A549 (cell line): ENCODE data around the gene GOT1. TPM values are rescaled to one million over a fixed set of nuclear protein-coding genes. Genes with fewer than 3 reads are reported as not detected.

Source experiments
- ATAC-seq, 2 experiments: fragments of 200-7000 bp in 1 of 2; fragments of >200 bp in 1 of 2; cut with Nextera tagmentation in 1 of 2; cut with Tn5 transposase in 1 of 2; 3 replicates each; pipeline versions ENCODE4 v1.8.0 to v1.9.1; 2018 to 2020; ENCODE audit warnings: mild to moderate bottlenecking in 1 of 2, moderate library complexity in 1 of 2
- CTCF ChIA-PET: fragments of 300-600 bp; sonication (Branson Sonifier 250); formaldehyde crosslinking; extraction: SDS; loops from one replicate; lab custom pipeline; 2021; ENCODE audit warnings: antibody characterized with exemption, inconsistent platforms; lab: Yijun Ruan, JAX
- POLR2A ChIA-PET: fragments of 350-600 bp; formaldehyde crosslinking; extraction: SDS; loops from one replicate; lab custom pipeline; 2021; ENCODE audit warnings: antibody characterized with exemption, inconsistent platforms; lab: Yijun Ruan, JAX
- DNase-seq, 2 experiments: peaks; one replicate each; pipeline versions ENCODE4 v3.0.0 to v3.0.0-alpha.2; 2011 to 2016; ENCODE audit warnings: low read depth in 1 of 2, low spot score in 1 of 2
- FAIRE-seq: peaks from 2 replicates; lab custom pipeline; 2011; peaks lifted over from hg19 to GRCh38; lab: Jason Lieb, UNC
- H3K27ac ChIP-seq, 2 experiments: fragments of >200 bp; sonication (Bioruptor Twin); formaldehyde crosslinking; 3 replicates each; pipeline ENCODE4 v1.5.1; 2016 to 2017
- H3K4me1 ChIP-seq: fragments of >200 bp; sonication (Bioruptor Twin); formaldehyde crosslinking; 3 replicates; pipeline ENCODE4 v1.6.1; 2016
- H3K4me2 ChIP-seq: fragments of >200 bp; sonication (Bioruptor Twin); formaldehyde crosslinking; 3 replicates; pipeline ENCODE4 v1.6.1; 2016
- H3K4me3 ChIP-seq: fragments of >200 bp; sonication (Bioruptor Twin); formaldehyde crosslinking; 3 replicates; pipeline ENCODE4 v1.5.1; 2016
- H3K9me3 ChIP-seq: fragments of >200 bp; sonication (Bioruptor Twin); formaldehyde crosslinking; 3 replicates; pipeline ENCODE4 v1.6.1; 2016
- BHLHE40 ChIP-seq: IDR thresholded peaks from 2 replicates; pipeline ENCODE4 v1.6.1; 2012; ENCODE audit warnings: low read depth, low read length, inconsistent platforms
- CBX8 ChIP-seq: fragments of 200-600 bp; sonication (generic); IDR thresholded peaks from 2 replicates; pipeline ENCODE4 v1.6.1; 2016
- CHD2 ChIP-seq: fragments of 150-350 bp; IDR thresholded peaks from 2 replicates; pipeline ENCODE4 v1.6.1; 2014; ENCODE audit warnings: low read length; ENCODE audit not compliant: partially characterized antibody
- ESRRA ChIP-seq: fragments of 150-350 bp; IDR thresholded peaks from 2 replicates; pipeline ENCODE4 v1.6.1; 2014; ENCODE audit warnings: mild to moderate bottlenecking, low read length, borderline replicate concordance
- FOSB ChIP-seq: fragments of 250-450 bp; sonication (Bioruptor Pico); IDR thresholded peaks from 2 replicates; pipeline ENCODE4 v1.5.0; 2020; ENCODE audit warnings: mild to moderate bottlenecking, moderate library complexity
- FOSL2 ChIP-seq, 2 experiments: fragments of 450-650 bp in 1 of 2; fragments of >200 bp in 1 of 2; sonication (Bioruptor Twin) in 1 of 2; formaldehyde crosslinking; IDR thresholded peaks; 2 replicates each; pipeline versions ENCODE4 v1.5.0 to v1.6.1; 2016 to 2020; ENCODE audit warnings: mild to moderate bottlenecking in 1 of 2, moderate library complexity in 1 of 2
- FOXS1 ChIP-seq: fragments of 250-450 bp; sonication (Bioruptor Pico); IDR thresholded peaks from 2 replicates; pipeline ENCODE4 v1.5.0; 2020; ENCODE audit warnings: mild to moderate bottlenecking, moderate library complexity
- GATA3 ChIP-seq: IDR thresholded peaks from 2 replicates; pipeline ENCODE4 v1.6.1; 2012; ENCODE audit warnings: borderline replicate concordance
- HOXA7 ChIP-seq: fragments of 250-450 bp; sonication (Bioruptor Pico); IDR thresholded peaks from 2 replicates; pipeline ENCODE4 v1.5.0; 2020; ENCODE audit warnings: mild to moderate bottlenecking, moderate library complexity
- HOXB13 ChIP-seq: fragments of 250-450 bp; sonication (Bioruptor Pico); IDR thresholded peaks from 2 replicates; pipeline ENCODE4 v1.5.0; 2020; ENCODE audit warnings: low read depth, mild to moderate bottlenecking, moderate library complexity
- JUNB ChIP-seq: fragments of >200 bp; sonication (Bioruptor Twin); formaldehyde crosslinking; IDR thresholded peaks from 2 replicates; pipeline ENCODE4 v1.6.1; 2016
- MAFK ChIP-seq: fragments of 450-650 bp; IDR thresholded peaks from 2 replicates; pipeline ENCODE4 v1.6.1; 2014; ENCODE audit not compliant: partially characterized antibody
- NPAS2 ChIP-seq: fragments of 250-450 bp; sonication (Bioruptor Pico); IDR thresholded peaks from 2 replicates; pipeline ENCODE4 v1.8.0; 2022; ENCODE audit warnings: mild to moderate bottlenecking, moderate library complexity, borderline replicate concordance
- NR3C1 ChIP-seq: fragments of >200 bp; sonication (Bioruptor Twin); formaldehyde crosslinking; IDR thresholded peaks from 3 replicates; pipeline ENCODE4 v1.6.1; 2017
- POLR2AphosphoS2 ChIP-seq: conservative IDR thresholded peaks from 2 replicates; pipeline ENCODE4 v1.6.1; 2012; ENCODE audit warnings: low read length, improper control_type of control experiment, inconsistent platforms
- RAD21 ChIP-seq, 2 experiments: fragments of >200 bp in 1 of 2; sonication (Bioruptor Twin) in 1 of 2; formaldehyde crosslinking in 1 of 2; IDR thresholded peaks in 1 of 2; conservative IDR thresholded peaks in 1 of 2; 2 replicates in 1 of 2; 3 replicates in 1 of 2; pipeline ENCODE4 v1.6.1; 2012 to 2018; ENCODE audit warnings: inconsistent platforms in 1 of 2
- ZC3H11A ChIP-seq: fragments of 450-650 bp; IDR thresholded peaks from 2 replicates; pipeline ENCODE4 v1.6.1; 2014; ENCODE audit warnings: antibody characterized with exemption, mild to moderate bottlenecking
- ZNF302 ChIP-seq: fragments of 250-450 bp; sonication (Bioruptor Pico); IDR thresholded peaks from 2 replicates; pipeline ENCODE4 v1.9.0; 2021; ENCODE audit warnings: inconsistent platforms, mild to moderate bottlenecking, moderate library complexity
- WGBS: methylation state at CpG from one replicate; pipeline ENCODE4 v1.1.6; 2017; ENCODE audit errors: missing lambda C conversion rate; 5-methylcytosine and 5-hydroxymethylcytosine counted together
- polyA plus RNA-seq, 4 experiments: library from polyadenylated mRNA; depleted of rRNA in 3 of 4; stranded (reverse); fragments of >200 nt; fragmentation: RNase III in 1 of 4; extraction: RNeasy Plus Mini Kit Qiagen cat#74134 plus additional on column Dnase treatment in 1 of 4; gene quantifications; 2 replicates in 3 of 4; 3 replicates in 1 of 4; pipeline ENCODE4 v1.2.3, GENCODE V29; 2011 to 2017
- TF ChIP-seq, protein P1 (sequence below): fragments of >200 bp; sonication (Bioruptor Twin); formaldehyde crosslinking; IDR thresholded peaks from 2 replicates; pipeline ENCODE4 v1.6.1; 2016
- TF ChIP-seq, protein P2 (sequence below): fragments of 200-600 bp; sonication (generic); IDR thresholded peaks from 2 replicates; pipeline ENCODE4 v1.6.1; 2016; ENCODE audit warnings: antibody characterized with exemption, mild to moderate bottlenecking, moderate library complexity
- TF ChIP-seq, protein P3 (sequence below): IDR thresholded peaks from 2 replicates; pipeline ENCODE4 v1.6.1; 2012
- TF ChIP-seq, protein P4 (sequence below): fragments of >200 bp; sonication (Bioruptor Twin); formaldehyde crosslinking; IDR thresholded peaks from 3 replicates; pipeline ENCODE4 v1.5.1; 2016
- TF ChIP-seq, protein P5 (sequence below): fragments of 150-350 bp; IDR thresholded peaks from 2 replicates; pipeline ENCODE4 v1.6.1; 2014; ENCODE audit warnings: low read depth, mild to moderate bottlenecking, low read length

GOT1 gene
- polyA plus RNA-seq, 2 of the 4 experiments (the other 2 are of a cell fraction) = 31.1 to 34.9 TPM

DNA sequence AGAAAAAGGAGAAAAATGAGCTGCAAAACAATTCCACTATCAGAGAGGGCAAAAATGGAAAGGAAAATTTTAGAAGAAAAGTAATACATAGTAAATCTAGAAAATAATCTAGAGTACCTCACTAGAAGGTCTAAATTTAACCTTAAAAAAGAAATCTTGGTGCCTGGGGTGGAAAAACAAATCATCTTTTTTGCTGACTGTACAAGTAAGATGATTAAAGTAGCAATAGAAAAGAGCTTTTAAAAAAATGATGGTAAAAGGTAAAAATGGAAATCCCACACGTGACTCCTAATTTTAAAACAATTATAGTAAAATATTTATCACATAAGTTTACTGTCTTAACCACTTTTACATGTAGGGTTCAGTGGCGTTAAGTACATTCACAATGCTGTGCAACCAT lies 28.8 kb upstream of the GOT1 start:
- Histone ChIP-seq H3K9me3 (no peaks in the 10 kb centered on the region), H3K4me2 (no peak overlapping the region), H3K4me1 (no peaks in the 10 kb centered on the region), H3K4me3 (no peak overlapping the region), H3K27ac (no peak overlapping the region)
- ChIA-PET CTCF (interaction anchor here (0.6 to 3.2 kb wide), 3 partner anchors 23 to 1150 kb away, joined by 3 to 11 read pairs (median 3); no protein-coding TSS in a partner anchor), POLR2A (no interaction called here)
- no peak for TF ChIP-seq POLR2AphosphoS2
- TF ChIP-seq MAFK = peak; percentile 51
- no peak for TF ChIP-seq ZNF302 (CRISPR knock-in tag)
- TF ChIP-seq CBX8 = no peak
- TF ChIP-seq HOXB13 (CRISPR knock-in tag) = no peak
- TF ChIP-seq, protein P1, sequence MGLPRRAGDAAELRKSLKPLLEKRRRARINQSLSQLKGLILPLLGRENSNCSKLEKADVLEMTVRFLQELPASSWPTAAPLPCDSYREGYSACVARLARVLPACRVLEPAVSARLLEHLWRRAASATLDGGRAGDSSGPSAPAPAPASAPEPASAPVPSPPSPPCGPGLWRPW = no peak
- TF ChIP-seq HOXA7 = no peak
- 26% methylated on average over 2 of the region's 2 CpGs for WGBS
- no peak for DNase-seq
- FAIRE-seq = no peak
- ATAC-seq = no peak

DNA sequence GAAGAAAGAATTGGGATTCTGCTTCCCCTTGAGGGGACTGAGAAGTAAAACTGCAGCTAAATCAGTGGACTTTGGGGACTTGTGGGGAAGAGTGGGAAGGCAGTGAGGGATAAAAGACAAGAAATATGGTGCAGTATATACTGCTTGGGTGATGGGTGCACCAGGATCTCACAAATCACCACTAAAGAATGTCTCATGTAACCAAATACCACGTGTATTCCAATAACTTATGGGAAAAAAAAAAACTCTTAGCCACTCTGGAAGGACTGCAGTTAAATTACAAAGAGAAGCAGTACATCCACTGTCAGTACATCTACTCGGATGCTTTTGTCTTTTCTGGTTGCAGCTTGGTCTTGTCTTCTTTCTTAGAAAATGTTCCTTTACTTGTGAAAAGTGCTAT lies 27.4 kb upstream of the GOT1 start:
- Histone ChIP-seq H3K4me3 (no peak overlapping the region), H3K4me1 (no peaks in the 10 kb centered on the region), H3K27ac (no peak overlapping the region), H3K4me2 (no peak overlapping the region), H3K9me3 (no peaks in the 10 kb centered on the region)
- TF ChIP-seq FOSB (CRISPR knock-in tag) (no peak), POLR2AphosphoS2 (no peak), JUNB (no peak), NPAS2 (CRISPR knock-in tag) (no peak), CBX8 (no peak)
- FAIRE-seq (no peak), ATAC-seq (peak in 1 of 2 experiments; percentile 21; a peak in 1 of 6 replicates), DNase-seq (no peak)
- ChIA-PET POLR2A (no interaction called here), CTCF (interaction anchor here (1.1 to 3.2 kb wide), 2 partner anchors 17 to 22 kb away, joined by 3 to 11 read pairs; no protein-coding TSS in a partner anchor)
- 23% methylated on average over 2 of the region's 2 CpGs for WGBS

DNA sequence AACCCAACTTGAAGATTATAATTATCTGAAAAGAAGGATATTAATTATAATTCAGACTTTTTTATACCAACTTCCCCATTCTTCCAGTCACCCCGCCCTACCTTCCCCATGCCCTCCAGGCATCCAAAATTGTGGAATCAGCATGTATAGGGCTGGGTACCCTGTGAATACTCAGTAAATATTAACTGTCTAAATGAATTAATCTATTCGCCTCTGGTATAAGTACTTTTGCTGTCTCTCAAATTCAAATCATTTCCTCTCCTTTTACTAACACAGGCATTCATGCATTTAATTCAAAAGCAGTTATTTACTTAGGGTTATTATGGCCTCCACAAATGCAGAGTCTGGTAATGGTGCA lies 26.5 kb upstream of the GOT1 start:
- POLR2A ChIA-PET = no interaction called here

DNA sequence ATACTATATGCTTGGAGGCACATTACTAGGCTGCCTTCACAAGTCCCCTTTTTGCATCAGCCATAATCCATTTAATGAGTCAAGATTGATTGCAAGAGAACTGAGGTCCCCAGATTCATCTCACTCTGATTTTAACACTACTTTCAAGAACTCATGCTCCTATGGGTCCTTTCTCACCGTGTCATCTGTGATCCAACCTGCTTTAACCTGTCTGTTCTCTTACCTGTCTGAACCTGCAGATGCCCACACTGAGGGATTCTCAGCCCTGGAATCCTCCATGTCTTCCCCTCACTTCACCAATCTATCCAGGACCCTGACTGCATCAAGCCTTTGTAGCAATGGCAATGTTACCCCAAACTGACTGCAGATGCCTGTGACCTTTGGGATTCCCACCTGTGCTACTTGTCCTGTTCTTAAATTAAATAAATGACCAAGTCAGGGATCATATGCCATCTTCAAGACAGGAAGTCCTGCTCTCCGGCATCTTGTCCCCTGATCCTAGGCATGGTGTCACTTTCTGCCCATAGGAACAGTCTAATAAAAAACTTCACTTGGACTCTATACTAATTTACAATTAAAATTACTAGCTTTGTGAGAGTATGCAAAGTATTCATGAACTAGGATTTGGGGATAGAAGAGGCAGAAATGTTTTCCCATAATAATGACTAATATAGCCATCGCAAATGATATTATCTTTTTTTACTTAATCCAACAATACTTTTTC lies 25.9 kb upstream of the GOT1 start:
- ATAC-seq (no peak), DNase-seq (no peak), FAIRE-seq (no peak)
- Histone ChIP-seq H3K4me3 (no peak overlapping the region), H3K9me3 (no peaks in the 10 kb centered on the region), H3K27ac (no peak overlapping the region), H3K4me2 (no peak overlapping the region), H3K4me1 (no peaks in the 10 kb centered on the region)
- ChIA-PET POLR2A (no interaction called here), CTCF (interaction anchor here (0.5 kb wide), 1 partner anchor 24 kb away, joined by 3 read pairs; no protein-coding TSS in a partner anchor)
- 55% methylated on average over 3 of the region's 3 CpGs for WGBS
- TF ChIP-seq, protein P2, sequence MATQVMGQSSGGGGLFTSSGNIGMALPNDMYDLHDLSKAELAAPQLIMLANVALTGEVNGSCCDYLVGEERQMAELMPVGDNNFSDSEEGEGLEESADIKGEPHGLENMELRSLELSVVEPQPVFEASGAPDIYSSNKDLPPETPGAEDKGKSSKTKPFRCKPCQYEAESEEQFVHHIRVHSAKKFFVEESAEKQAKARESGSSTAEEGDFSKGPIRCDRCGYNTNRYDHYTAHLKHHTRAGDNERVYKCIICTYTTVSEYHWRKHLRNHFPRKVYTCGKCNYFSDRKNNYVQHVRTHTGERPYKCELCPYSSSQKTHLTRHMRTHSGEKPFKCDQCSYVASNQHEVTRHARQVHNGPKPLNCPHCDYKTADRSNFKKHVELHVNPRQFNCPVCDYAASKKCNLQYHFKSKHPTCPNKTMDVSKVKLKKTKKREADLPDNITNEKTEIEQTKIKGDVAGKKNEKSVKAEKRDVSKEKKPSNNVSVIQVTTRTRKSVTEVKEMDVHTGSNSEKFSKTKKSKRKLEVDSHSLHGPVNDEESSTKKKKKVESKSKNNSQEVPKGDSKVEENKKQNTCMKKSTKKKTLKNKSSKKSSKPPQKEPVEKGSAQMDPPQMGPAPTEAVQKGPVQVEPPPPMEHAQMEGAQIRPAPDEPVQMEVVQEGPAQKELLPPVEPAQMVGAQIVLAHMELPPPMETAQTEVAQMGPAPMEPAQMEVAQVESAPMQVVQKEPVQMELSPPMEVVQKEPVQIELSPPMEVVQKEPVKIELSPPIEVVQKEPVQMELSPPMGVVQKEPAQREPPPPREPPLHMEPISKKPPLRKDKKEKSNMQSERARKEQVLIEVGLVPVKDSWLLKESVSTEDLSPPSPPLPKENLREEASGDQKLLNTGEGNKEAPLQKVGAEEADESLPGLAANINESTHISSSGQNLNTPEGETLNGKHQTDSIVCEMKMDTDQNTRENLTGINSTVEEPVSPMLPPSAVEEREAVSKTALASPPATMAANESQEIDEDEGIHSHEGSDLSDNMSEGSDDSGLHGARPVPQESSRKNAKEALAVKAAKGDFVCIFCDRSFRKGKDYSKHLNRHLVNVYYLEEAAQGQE = no peak
- TF ChIP-seq HOXB13 (CRISPR knock-in tag) (no peak), GATA3 (no peak), NR3C1 (no peak), ESRRA (no peak), RAD21 (conservative IDR thresholded peaks at IDR 0.05 in 1 of 2, IDR thresholded peaks at IDR 0.05 in 1 of 2) (no peak), CHD2 (no peak), FOXS1 (CRISPR knock-in tag) (no peak)
- TF ChIP-seq, protein P3, sequence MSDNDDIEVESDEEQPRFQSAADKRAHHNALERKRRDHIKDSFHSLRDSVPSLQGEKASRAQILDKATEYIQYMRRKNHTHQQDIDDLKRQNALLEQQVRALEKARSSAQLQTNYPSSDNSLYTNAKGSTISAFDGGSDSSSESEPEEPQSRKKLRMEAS = no peak
- TF ChIP-seq, protein P4, sequence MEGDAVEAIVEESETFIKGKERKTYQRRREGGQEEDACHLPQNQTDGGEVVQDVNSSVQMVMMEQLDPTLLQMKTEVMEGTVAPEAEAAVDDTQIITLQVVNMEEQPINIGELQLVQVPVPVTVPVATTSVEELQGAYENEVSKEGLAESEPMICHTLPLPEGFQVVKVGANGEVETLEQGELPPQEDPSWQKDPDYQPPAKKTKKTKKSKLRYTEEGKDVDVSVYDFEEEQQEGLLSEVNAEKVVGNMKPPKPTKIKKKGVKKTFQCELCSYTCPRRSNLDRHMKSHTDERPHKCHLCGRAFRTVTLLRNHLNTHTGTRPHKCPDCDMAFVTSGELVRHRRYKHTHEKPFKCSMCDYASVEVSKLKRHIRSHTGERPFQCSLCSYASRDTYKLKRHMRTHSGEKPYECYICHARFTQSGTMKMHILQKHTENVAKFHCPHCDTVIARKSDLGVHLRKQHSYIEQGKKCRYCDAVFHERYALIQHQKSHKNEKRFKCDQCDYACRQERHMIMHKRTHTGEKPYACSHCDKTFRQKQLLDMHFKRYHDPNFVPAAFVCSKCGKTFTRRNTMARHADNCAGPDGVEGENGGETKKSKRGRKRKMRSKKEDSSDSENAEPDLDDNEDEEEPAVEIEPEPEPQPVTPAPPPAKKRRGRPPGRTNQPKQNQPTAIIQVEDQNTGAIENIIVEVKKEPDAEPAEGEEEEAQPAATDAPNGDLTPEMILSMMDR = no peak

More for the DNA sequence above, 26.5 kb upstream of the GOT1 start:
- 50% methylated on average over 2 of the region's 2 CpGs for WGBS
- no peak overlapping the region for H3K4me3 ChIP-seq
- CTCF ChIA-PET = no interaction called here
- FAIRE-seq = no peak
- TF ChIP-seq FOSL2 (IDR thresholded peaks at IDR 0.05) = no peak
- no peak for TF ChIP-seq FOSL2 (CRISPR knock-in tag; IDR thresholded peaks at IDR 0.05)
- TF ChIP-seq ZC3H11A = no peak
- no peak for TF ChIP-seq BHLHE40
- TF ChIP-seq, protein P5, sequence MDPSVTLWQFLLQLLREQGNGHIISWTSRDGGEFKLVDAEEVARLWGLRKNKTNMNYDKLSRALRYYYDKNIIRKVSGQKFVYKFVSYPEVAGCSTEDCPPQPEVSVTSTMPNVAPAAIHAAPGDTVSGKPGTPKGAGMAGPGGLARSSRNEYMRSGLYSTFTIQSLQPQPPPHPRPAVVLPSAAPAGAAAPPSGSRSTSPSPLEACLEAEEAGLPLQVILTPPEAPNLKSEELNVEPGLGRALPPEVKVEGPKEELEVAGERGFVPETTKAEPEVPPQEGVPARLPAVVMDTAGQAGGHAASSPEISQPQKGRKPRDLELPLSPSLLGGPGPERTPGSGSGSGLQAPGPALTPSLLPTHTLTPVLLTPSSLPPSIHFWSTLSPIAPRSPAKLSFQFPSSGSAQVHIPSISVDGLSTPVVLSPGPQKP = no peak
- H3K4me2 ChIP-seq = no peak overlapping the region
- H3K27ac ChIP-seq = no peak overlapping the region
- no peaks in the 10 kb centered on the region for H3K4me1 ChIP-seq
- no peak for DNase-seq
- no peak for ATAC-seq
- H3K9me3 ChIP-seq = no peaks in the 10 kb centered on the region
